Stimulated activated CD8-positive, alpha-beta memory T cell treated with anti-CD3 and anti-CD28 coated beads, Interleukin-15, amount 100 ng/mL, for 24 hours (primary cell): ENCODE measurements around the gene CHMP4A.

Source experiments
- DNase-seq: peaks from one replicate; pipeline ENCODE4 v3.0.0-alpha.2; 2020; ENCODE audit warnings: low read depth

CHMP4A gene

DNA sequence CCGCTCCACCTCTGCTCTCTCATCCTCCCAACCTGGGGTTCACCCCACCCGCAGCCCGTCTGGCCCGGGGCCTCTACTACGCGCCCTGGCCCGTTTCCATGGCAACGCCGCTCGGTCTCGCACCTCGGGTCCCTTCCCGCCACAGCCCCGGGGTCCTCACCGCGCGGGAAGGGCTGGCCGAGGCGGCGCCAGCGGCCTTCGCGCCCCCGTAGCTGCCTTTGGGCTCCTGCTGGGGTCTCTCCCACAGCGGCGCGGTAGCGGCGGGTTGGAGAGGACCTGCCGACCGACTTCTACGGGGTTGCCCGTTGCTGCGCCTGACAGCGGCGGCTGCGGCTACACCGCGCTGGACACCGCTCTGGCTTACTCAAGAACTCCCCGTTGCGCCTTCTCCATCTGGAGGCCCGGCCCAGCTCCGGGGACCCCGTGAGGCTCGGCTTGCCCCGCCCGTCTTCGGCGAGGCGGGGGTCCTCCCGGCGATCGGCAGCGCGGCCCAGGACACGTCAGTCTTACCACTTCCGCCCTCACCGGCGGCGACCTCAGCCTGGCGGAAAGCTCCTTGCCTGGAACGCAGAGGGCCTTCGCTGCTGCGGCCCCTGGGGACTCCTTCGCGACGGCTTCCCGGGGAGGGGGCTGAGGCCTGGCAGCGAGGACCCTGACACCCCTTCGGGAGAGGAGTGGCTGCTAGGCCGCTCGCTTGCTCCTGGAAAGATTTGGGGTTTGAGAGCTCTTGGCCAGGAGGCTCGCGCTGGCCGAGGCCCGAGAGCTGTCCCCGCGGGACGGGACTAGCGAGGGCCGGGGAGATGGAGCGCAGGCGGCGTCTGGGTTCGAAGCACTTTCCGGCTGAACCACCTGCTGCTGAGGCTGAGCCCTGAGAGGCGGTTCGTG lies 17.9 kb downstream of the CHMP4A start, which contains the start of gene TM9SF1:
TSS of gene TM9SF1 (minus strand) at position 256 of the 885 bp plus-strand sequence. CDS start 422 bp downstream, outside the sequence.
- DNase-seq: peak; percentile 76

DNA sequence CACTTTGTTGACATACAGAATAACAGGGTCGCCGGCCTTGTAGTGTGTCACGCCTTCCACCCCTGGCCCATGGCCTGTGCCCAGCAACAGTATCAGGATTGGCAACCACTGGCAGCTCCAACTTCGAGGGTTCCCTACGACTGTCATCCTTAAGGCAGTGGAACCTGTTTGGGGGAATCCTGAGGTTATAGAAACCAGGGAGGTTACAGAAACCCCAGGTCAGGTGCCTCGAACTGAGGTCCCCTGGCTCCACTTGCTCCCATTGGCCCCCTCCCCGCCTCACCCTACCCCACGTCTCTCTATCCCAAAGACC lies 18.5 kb downstream of the CHMP4A start:
- no peak for DNase-seq

DNA sequence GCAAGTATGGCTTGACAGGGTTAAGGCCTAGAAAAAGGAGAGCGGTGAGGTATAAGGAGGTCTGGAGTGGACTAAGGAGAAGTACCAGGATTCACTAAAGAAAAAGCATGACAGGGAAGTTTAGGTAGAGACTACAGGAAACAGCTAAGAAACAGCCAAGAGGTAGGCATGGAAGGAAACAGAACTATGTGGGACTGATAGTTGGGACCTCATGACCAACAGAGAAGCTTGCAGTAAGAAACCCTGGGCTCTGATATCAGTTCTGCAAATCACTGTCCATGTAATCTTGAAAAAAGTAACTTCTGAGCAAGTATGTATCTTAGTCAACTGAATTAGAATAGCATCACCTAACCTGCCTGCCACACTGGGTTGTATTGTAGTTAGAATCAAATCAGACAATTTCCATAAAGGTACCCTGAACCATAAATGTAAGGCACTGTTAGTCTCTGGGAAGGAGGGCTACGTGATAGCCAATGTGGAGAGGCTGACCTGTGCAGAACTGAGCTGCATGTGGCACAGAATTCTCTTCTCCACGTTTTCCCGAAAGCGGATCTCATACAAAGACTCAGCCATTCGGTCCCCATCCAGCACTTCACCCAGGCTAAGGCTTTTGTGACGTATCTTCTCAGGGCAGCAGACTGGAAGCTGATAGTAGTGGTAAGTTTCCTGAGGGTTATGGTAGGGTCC lies 19.0 kb downstream of the CHMP4A start:
- no peak for DNase-seq

DNA sequence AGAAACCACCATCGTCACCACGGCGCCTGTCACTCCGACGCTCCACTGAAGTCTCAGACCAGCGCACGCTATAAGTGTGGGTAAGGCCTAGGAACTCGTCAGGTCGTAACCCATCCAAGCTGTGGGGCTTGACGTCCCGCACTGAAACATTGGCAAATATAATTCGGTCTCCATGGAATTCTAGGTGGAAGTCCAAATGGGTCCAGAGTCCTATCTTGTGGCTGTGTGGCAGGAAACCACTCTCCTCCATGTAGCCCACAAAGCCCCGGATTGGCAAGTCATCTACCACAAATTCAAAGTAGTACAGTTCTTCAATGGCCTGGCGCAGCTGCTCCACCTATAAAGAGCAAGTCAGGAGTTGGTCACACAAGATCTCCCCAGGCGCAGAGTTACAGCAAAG lies 20.4 kb downstream of the CHMP4A start:
- no peak for DNase-seq

DNA sequence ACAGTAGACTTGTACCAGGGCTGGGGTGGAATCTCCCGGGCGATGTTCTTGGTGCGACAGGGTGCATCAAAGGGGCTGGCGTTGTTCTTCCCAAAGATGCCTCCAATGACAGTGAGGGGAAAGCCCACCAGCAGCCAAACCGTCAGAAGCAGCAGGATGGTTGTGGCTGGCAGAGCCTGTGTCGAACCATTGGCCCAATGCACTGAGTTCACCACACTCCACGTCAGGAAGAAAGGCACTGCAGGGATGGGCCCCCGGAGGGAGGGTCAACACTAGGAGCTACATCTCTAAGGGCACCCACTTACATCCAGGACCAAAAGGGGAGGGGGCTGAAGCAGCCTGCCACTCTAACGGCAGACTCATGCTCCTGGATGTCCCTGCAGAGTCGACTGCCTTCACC lies 22.9 kb downstream of the CHMP4A start:
- no peak for DNase-seq

DNA sequence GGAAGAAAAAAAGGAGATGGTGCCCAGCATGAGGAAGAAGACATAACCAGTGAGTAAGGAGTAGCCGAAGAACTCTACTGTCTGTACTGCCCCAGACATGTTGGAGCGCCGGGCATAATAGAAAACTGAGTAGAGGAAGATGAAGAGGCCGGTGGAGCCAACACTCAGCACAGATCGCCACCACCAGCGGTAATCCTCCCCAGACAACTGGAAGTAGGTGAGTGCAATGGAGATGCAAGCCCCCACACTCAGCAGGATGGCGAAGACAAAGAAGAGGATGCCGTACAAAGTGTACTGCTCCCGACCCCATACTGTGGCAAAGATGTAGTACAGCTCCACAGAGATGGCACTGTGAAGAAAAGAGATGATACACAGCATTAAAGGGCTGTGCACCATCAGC lies 23.8 kb downstream of the CHMP4A start:
- DNase-seq: no peak

DNA sequence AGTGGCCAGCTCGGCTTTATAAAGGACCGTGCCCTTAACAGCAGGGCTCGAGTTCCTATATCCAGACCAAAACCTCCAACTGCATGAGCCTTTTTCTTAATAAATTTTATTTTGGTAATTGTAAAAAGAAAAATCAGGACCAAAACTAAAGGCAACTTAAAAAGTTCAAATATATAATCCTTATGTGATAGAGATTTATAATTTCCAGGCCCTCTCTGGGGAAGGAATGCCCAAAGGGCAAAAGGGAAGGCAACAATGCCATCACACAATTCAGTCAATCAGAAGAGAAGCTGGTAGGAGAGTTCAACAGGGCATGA lies 24.3 kb downstream of the CHMP4A start:
- DNase-seq: no peak

DNA sequence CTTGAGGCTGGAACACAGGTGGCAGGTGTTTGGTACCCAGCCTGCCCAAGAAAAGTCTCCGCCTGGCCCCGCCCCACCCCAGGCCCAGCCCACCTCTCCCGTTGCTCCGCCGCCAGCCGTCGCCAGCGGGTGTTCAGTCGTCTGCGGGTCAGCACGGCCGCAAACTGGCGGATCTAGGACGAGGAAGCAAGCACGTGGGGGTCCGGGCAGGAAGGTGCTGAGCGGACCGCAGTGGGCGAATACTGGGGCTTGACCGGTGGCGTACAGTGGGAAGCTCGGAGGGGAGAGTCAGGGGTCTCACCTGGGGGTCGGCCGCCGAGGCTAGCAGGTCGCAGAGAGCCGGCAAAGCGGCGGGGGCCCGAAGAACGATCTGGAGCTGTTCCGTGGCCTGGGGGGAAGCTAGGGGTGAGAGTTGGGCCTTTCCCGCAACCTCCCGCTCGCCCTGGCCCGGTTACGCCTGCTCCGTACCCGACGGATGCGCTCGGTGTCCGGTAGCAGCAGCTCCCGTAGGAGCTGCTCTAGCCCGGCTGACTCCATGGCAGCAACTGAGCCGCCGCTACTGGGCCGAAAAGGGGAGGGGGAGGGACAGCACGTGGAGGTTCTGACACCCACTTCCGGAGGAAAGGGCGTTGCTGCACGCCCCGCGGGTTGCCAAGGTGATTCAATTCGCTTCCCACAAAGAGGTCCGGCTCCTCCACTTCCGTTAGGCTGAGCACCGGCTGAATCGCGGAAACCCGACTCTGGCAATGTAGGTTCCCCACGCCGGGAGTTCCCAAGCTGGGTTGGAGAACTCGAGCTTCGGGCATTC lies 24.8 kb downstream of the CHMP4A start, which contains the start of gene IPO4:
TSS of gene IPO4 (minus strand) at position 566 of the 808 bp plus-strand sequence. CDS start at position 537, 29 bp downstream.
- DNase-seq: peak; percentile 79

DNA sequence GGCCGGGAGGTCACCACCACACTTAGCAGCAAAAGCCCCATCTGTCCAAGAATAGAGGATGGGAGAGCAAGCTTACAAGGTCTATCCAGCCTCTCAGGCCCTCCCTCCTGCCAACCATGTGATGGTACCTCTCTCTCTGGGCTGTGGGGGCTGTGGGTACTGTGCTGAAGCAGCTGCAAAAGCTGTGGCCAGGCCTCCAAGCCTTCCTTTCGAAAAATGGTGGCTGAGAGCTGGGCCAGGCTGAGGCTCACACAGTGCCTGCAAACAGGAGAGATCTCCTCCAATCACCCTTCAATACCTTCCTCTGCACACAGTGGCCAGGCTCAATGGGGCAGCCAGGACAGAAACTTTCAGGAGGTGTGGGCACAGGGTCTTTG lies 25.8 kb downstream of the CHMP4A start:
- DNase-seq: no peak

DNA sequence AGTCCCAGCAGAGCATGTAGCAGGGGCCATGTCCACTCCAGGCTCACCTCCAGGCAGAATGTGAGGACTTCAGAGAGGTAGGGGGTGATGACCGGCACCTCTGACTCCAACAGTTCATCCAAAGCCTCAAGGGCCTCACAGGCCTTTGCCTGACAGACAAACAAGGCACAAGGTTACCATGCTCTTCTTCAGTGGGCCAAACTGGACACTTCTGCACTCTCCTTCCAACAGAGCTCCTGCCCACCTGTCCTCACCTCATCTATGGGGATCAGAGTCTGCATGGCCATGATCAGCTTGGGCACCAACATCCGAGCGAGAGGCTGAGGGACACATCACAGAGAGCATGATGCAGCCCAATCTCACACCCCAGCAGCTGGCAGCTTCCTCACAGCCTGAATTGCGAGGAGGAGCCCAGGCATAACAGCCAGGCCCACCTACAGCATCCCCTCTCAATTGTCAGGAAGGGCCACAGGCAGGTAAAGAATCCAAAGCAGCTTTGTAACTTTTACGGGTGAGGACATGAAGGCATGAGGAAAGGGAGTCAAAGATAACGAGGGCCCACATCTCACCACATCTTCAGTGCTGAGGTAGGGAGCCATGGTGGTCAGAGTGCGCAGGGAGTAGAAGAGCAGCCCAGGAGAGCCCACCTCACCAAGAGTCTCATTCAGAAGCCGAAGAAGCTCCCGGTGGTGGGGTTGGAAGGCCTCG lies 26.3 kb downstream of the CHMP4A start:
- DNase-seq: no peak

DNA sequence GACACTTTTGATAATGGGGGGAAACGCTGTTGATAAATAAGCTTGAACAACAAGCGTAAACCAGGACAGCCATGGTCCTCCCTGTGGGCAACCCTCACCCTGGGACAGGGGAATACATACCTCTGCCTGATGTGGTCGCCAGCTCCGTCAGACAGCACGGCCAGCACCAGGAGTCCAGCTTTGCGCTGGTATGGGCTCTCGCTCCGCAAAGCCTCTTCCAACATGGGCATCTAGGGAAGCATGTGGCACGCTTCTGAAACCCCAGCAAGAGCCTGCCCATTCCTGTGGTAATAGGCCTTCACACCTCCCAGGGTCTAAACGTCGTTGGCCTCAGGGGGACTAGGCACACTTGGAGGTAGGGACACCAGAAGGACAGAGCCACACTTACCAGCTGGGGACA lies 27.5 kb downstream of the CHMP4A start:
- no peak for DNase-seq

DNA sequence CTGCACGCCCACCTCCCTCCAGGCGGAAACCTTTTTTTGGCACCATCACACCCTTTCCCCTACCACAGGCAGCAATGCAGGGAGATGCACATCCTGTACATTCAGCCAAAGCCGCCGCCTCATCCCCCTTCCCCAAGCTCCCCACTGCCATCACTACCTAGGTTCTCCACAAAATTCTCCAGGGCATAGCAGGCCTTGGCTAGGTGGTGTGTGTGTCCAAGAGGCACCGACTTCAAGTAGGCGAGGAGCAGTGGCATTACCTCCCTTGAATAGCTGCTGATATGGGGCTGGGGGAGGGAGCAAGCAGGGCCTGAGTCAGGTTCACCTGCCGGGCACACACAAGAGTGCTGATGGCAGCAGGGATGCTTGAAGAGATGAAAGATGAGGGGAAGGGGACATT lies 28.3 kb downstream of the CHMP4A start:
- DNase-seq: no peak

DNA sequence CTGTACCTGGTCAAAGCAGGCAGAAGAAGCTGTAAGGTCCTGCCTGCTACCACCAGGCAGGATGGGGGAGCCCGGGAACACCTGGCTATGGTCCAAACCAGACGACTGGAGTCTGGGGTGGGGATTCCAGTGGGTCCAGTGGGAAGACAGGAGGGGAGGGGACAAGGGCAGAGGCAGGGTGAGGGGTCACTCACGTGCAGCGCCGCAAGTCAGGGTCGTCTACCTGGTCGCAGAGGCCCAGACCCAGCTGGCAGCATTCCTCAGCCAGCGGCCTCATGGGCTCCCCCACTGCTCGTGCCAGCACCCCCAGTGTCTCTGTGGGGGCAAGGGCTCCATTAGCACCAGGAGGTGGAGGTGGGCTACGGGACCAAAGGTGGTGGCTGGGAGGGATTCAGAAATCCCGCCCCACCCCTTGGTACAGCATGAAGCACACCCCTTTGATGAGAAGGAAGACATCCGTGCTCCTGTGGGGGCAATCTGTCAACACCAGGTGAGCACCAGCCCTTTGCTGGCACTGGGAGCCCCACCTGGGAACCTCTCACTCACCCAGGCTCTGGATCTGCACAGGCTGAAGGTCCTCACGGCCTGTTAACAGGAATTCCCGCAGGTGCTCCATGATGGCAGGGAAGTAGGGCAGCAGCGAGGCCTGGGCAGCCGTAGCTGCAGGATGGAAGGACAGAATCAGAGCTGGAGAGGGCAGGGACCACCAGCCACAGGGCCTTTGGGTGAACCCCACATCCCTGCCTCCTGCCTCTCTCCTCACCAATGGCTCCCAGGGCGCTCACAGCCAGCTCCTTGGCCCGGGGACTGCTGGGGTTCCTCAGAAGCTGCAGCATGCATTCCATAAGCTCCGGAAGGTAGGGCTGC lies 29.0 kb downstream of the CHMP4A start:
- no peak for DNase-seq

DNA sequence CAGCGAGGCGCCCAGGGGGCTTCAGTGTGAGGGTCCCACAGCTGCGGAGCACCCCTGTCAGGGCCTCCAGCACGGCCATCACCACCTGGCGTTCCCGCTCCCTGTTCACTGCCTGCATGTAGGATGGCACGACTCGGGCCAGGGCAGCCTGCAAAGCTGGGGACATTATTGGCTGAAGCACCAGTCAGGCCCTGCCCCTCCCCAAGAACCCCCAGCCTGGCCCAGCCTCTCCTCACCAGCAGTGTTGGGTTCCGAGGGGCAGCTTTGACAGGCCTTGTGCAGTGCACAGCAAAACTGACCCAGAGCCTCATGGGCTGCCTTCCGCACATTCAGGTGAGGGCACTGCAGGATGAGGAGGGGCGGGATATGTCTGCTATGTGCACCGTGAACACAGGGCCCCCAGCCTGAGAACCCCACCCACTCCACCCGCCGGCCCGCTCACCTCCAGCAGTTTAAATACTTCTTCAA lies 30.2 kb downstream of the CHMP4A start:
- DNase-seq: no peak

DNA sequence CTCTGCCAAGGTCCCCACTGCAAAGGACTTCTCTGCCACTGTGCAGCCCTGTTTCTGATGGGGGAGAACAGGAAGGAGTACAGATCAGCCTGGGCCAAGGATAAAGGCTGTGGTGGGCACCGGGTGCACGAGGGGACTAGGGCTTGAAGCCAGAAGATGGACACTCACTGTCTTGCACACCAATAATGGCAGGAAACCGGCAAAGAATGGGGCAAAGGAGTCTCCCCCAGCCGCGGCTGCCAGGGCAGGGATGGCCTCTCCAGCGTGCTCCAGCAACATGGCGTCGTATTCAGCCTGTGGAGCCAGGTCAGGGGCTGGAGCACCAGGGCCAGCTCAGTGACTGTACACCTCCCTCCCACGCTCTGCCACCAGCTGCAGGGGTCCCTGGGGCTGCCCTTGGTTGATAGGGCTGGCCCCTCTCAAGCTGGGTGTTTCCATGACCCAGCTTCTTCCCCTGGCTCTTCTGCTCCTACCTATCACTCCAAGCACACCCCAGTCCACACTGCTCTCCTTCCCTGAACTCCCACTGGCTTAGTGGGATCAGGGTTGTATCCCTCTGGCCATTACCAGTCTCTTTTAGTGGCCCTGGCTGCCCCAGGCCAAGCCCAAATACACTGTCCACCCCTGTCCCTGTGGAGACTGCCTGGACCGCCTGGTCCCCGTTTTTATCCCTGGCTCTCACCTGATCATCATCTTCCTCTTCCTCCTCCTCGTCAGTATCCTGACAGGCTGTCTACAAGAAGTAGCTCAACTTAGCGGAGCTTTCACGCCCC lies 31.0 kb downstream of the CHMP4A start:
- no peak for DNase-seq

DNA sequence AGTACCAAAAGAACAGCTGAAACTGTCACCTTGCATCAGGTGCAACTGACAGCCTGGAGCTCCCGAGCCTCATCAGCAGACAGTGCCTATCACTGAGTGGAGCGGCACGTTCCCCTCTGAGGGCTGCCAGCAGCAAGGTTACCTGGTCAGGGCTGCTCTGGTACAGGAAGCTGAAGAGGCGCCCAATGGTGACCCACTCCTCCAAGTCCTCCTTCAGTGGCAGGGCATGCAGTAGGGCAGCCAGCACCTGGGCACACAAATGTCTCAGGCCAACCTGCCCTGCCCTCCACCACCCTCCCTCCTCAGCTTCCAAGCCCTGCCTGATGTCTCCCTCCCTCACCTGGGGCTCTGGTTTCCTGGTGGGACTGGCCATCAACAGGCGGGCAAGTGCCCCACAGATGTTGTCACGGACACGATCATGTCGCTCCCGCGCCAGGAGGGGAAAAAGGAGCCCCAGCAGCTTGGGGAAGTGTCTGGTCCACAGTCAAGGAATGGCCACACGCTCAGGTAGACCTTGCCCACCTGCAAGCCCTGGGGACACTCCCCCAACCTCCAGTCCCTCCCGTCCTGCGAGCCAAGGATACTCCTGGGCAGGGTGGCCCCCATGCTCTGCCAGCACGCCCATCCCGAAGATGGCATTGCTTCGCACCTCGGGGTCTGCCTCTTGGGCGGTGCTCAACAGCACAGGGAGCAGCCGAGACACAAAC lies 31.8 kb downstream of the CHMP4A start:
- no peak for DNase-seq

DNA sequence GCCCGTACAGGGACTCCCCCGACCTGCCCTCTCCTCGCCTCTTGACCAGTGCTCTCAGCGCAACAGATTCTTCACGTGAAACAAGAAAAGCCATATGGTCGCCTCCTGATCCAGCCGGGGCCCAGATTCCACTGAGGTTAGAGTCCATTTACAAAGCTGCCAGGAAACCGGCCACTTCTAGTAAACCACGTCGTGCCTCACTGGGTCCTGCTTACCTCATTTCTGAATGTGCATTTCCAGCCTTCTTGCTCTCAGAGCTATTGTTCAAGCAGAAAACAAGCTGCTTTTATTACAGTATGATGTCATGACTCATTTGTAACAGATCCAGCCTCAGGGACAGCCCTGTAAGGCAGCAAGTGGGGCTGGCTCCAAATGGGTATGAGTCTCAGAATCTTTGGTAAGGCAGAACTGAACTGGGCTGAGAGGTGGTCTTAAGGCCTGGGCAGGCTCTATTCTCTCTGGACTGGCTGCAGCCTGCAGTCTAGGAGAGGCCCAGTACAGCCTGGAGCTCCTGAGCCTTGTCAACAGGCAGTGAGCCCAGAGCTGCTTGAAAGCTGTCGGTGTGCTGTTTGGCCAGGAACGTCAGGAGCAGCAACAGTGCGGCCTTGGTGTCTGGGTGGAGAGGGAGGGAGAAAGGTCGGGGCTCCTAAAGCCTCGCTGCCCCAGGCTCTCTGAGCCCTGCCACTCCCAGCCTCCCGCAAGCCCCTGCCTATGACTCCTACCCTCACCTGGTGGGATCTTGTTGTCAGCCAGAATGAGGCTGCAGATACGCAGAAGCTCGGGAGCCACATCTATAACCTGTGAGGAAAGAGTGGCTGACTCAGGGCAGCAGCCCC lies 33.1 kb downstream of the CHMP4A start:
- DNase-seq: no peak

DNA sequence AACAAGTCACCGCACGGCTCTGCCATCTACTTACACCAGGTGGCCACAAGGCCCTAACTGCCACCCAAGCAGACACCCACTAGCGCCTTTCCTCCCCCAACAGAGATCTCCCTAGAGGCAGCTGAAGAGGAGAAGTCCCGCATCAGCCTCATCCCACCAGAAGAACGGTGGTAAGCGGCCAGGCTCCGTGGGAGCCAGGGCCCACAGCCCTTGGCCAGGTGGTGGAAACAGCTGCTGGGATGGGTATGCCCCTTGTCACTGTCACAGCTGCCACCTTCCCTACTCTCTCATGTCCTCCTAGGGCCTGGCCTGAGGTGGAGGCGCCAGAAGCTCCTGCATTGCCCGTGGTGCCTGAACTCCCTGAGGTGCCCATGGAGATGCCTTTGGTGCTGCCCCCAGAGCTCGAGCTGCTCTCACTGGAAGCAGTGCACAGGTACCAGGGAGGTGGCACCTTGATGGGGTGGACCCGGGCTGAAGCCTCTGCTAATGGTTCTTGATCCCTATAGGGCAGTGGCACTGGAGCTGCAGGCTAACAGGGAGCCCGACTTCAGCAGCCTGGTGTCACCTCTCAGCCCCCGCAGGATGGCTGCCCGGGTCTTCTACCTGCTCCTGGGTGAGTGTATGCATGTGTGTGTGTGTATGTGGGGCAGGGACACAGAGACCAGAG lies 33.9 kb downstream of the CHMP4A start:
- no peak for DNase-seq
